Measurements from ENCODE around the gene PRKCA.
"Not testable (repeated sequence)": the region's sequence is repeated elsewhere in the genome, so short reads cannot be mapped to it uniquely, and the experiment has no call there.

The PRKCA gene

GRCh38 chr17:66292353-66292752 lies 10.1 kb upstream of the PRKCA start:
- DNase-seq: no peak

GRCh38 chr17:66296289-66296725 lies 6.1 kb upstream of the PRKCA start:
- DNase-seq: no peak

GRCh38 chr17:66297443-66297842 lies 5.0 kb upstream of the PRKCA start:
- DNase-seq: not testable (repeated sequence)

- no peak for DNase-seq
Measured at GRCh38 chr17:66299711-66300110, 2.7 kb upstream of the PRKCA start.

GRCh38 chr17:66300956-66301355 lies 1.5 kb upstream of the PRKCA start:
- DNase-seq: no peak

- no peak for DNase-seq
Measured at GRCh38 chr17:66301367-66301863, 998 bp upstream of the PRKCA start.

- DNase-seq: peak; percentile 64
Measured at GRCh38 chr17:66302761-66303626, 581 bp downstream of the PRKCA start.

GRCh38 chr17:66304304-66305174 lies 2.1 kb downstream of the PRKCA start:
- DNase-seq: peak; percentile 64

- DNase-seq: peak; percentile 77
Measured at GRCh38 chr17:66306446-66306845, 4.0 kb downstream of the PRKCA start.

GRCh38 chr17:66307257-66307656 lies 4.8 kb downstream of the PRKCA start:
- no peak for DNase-seq

- no peak for DNase-seq
Measured at GRCh38 chr17:66308856-66309255, 6.4 kb downstream of the PRKCA start.

- DNase-seq: no peak
Measured at GRCh38 chr17:66309793-66310192, 7.4 kb downstream of the PRKCA start.

GRCh38 chr17:66310528-66311148 lies 8.2 kb downstream of the PRKCA start:
- no peak for DNase-seq

GRCh38 chr17:66312912-66313311 lies 10.5 kb downstream of the PRKCA start:
- DNase-seq: no peak

- DNase-seq: no peak
Measured at GRCh38 chr17:66313325-66313724, 10.9 kb downstream of the PRKCA start.

- DNase-seq: no peak
Measured at GRCh38 chr17:66313995-66314659, 11.7 kb downstream of the PRKCA start.

GRCh38 chr17:66317629-66318028 lies 15.2 kb downstream of the PRKCA start:
- DNase-seq: peak; percentile 61

- no peak for DNase-seq
Measured at GRCh38 chr17:66319226-66319625, 16.8 kb downstream of the PRKCA start.

- peak; percentile 65 for DNase-seq
Measured at GRCh38 chr17:66322764-66323163, 20.4 kb downstream of the PRKCA start.

- peak; percentile 61 for DNase-seq
Measured at GRCh38 chr17:66324381-66325004, 22.1 kb downstream of the PRKCA start.

GRCh38 chr17:66326476-66327047 lies 24.1 kb downstream of the PRKCA start:
- DNase-seq: no peak

GRCh38 chr17:66330646-66331037 lies 28.2 kb downstream of the PRKCA start:
- no peak for DNase-seq

Measured in EL (cell line).